NCI-H1048 (cell line): ENCODE measurements around the gene LNPEP.
"Not testable (repeated sequence)": the region's sequence is repeated elsewhere in the genome, so short reads cannot be mapped to it uniquely, and the experiment has no call there.

Experiments
- DNase-seq: peaks from one replicate; lab custom pipeline; 2025; lab: John Stamatoyannopoulos, UW

The LNPEP gene

DNA sequence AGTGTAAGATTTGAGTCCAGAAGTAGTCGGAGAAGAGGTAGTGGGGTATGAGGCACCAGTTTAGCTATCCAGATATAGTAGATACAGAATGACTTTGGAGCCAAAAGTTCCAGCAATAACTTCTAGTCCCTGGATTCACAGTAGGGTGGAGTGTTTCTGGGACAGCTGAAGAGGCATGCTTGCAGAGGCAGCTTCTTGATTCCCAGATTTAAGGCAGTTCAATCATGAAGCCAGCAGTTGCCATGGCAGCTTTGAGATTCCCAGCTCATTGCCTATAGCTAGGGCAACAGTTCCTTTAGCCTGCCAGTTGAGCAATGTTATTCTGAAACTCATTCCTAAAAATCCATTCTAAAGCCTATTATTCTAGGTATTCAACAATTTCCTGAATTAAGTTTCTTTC lies 127.4 kb downstream of the LNPEP start:
- DNase-seq: no peak

DNA sequence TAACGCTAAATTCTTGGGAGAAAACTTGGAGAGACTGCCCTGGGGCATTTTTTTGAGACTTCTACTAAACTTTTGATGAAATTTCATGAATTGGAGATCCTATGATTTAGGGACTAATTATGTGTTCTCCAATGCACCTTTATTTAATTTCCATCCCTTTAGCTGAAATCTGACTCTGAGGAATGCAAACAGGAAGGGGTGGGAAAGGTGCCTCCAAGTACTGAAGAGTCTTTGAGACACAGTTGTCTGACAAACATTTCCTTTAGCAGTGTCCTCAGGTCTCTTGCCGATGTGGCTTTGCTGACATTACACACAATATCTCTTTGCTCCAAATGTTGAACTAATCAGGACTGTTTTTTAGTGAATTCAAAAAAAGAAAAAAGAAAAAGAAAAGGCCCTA lies 129.6 kb downstream of the LNPEP start:
- DNase-seq: no peak

DNA sequence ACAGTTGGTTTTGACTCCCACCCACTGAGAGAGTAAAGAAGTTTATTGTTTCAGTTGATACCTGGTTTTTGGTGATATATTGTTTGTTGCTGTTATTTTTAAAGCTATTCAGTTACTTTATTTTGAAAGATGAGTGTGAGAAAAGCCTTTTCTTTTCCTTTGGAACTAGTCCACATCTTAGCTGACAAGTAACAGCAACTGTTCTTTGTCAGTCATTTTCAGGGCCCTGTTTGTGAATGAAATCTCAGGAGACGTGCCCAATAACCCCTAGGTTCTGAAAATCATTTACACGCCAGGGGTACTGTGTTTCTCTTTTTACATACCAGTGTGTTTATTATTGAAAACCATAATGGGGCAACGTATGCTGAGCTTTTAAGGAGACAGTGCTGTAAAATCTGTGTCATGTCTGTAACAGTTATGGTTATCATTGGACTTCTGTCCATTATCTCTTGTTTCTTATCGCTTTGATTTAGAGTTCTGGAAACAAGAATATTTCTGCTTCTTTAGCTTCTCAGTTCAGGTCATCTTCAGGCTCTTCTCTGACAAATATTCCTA lies 131.5 kb downstream of the LNPEP start:
- no peak for DNase-seq

DNA sequence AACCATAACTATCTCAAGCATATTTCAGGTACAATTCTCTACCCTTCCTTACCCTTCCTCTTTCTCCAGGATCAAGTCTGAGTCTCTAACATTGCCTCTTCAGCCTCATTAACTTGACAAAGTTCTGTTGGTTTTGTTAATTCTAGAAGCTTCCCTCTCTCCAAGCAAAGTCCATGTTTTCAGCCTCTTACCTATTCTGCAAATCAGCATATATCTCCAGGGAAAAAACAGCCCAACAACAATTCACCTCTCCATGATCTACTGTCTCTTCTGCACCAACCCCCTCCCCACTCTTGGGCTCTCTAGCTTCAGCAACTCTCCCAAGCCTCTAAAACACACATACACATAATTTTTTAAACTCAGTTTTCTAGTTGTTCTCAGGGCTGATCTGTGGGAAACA lies 134.4 kb downstream of the LNPEP start:
- no peak for DNase-seq

DNA sequence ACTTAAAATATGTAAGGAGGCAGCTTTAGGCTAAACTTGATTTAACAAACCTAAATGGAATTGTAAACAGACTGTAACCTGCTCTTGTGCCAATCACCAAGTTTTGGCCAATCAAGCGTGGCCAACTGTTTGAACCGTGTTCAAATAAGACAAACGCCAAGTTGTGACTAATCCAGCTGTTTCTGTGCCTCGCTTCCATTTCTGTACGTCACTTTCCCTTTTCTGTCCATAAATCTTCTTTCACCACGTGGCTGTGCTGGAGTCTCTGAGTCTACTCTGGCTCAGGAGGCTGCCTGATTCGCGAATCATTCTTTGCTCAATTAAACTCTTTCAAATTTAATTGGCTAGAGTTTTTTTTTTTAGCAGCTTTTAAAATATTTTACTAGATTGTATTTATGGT lies 135.2 kb downstream of the LNPEP start:
- DNase-seq: no peak

DNA sequence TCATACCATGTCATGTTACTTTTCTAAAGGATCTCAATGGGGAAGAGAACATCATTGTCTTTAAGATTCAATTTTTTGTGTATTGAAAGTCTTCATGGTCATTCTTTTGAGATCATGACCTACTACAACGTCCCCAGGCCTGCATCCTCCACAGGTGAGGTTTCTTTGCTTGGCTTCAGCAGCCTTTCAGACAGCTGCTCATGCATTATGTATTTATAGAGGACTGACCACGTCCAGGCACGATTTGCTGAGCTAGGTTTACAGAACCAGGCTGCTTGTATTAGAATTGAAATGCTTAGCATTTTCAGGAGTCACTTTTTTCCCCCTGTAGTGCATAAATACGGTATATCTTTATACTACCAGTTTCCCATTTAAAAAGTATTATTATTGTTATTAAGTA lies 136.1 kb downstream of the LNPEP start:
- no peak for DNase-seq

DNA sequence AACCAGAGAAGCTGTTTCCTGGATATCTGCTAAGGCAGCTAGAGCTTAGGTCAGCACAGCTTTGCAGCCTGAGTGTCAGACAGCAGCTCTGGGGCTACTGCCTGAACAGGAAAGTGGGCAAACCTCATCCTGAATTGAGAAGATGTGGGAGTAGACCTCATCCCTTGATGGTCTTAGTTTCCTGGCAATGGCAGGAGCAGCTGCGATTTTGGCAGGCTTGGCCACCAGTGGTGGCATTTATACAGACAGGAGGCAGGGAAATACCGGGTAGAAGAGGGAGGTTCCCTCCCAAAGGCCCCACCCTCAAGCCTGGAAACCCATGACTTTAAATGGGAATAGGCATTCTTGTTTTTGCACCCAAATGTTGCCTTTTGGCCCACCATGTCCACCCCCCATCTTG lies 136.8 kb downstream of the LNPEP start:
- DNase-seq: no peak

DNA sequence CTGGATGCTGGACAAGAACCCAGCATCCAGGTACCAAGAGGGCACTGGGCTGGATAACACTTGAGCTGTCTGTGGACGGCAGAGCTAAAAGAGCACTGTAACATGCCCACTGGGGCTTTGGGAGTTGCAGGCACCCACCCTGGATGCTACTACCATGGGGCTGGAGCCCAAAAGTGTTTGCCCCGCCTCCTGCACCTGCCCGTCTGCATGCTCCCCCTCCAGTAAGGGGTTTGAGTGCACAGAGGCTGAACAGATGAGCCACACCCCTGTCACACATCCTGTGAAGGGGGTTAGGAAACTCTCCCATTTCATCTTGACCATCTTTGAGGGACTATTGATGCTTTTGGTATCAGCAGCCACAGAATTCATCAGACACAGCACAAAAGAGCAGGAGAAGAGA lies 137.5 kb downstream of the LNPEP start:
- no peak for DNase-seq

DNA sequence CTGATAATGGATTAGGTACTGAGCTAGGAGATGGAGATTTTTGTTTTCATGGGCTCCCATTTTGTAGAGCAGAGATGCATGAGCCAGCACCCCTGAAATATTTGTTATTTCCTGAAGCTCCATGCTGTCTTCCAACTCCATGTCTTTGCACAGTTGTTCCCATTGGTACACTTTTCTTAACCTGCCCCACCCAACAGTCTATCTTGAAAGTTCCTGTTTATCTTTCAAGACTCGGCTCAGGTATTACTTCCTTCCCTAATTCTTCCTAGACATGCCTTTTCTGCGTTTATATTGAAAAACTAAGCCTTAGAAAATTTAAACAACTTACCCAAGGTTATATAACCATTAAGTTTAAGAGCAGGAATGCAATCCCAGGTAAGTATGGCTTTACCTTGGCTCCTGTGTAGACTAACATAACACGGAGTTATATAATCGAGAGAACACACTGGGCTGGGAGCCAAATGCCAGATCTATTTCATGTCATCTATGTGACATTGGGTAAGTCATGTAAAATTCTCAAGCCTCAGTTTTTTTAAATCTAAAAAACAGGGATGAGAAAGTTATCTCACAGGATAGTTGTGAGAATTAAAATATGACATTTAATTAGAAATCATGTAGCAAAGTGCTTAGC lies 139.1 kb downstream of the LNPEP start:
- DNase-seq: no peak

DNA sequence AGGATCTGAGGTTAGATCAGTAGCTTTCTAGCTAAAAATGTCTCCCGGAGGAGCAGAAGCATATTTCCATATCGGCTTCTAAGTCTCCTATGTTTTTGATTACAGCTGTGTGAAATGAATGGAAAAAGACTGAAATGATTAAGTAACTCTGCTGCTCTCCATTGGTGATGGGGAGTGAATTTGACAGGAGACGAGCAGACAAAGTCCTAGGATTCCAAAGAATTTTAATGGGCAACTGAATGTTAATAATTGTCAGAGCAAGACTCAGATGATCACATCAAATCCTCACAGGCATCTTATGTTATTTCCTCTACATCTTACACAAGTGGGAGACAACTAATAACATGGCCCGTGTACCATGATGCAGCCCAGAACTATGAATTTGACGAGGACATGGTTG lies 139.8 kb downstream of the LNPEP start:
- no peak for DNase-seq

DNA sequence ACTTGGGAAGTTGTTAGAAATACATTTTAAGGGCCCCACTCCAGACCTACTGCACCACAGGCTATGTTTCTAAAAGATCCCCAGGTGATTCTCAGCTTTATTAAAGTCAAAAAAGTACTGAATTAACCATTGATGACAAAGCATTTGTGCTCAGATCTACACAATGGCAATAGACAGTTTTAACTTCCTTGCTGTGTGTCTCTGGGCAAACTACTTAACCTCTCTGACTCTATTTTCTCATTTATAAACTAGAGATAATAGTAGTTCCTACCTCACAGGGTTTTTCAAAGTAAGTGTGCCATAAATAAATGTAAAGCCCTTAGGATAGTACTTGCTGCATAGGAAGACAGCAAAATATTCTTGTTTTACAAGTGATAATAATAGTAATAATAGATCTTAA lies 140.2 kb downstream of the LNPEP start:
- DNase-seq: no peak

DNA sequence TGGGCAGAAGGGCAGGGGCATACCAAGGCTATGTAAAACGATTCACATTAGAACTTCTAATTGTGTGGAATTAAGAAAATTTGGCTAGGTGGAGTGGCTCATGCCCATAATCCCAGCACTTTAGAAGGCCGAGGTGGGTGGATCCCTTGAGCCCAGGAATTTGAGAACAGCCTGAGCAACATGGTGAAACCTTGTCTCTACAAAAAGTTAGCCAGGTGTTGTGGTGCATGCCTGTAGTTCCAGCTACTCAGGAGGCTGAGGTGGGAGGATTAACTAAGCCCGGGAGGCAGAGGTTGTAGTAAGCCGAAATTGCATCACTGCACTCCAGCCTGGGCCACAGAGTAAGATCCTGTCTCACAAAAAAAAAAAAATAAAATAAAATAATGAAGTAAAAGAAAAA lies 141.4 kb downstream of the LNPEP start:
- no peak for DNase-seq

DNA sequence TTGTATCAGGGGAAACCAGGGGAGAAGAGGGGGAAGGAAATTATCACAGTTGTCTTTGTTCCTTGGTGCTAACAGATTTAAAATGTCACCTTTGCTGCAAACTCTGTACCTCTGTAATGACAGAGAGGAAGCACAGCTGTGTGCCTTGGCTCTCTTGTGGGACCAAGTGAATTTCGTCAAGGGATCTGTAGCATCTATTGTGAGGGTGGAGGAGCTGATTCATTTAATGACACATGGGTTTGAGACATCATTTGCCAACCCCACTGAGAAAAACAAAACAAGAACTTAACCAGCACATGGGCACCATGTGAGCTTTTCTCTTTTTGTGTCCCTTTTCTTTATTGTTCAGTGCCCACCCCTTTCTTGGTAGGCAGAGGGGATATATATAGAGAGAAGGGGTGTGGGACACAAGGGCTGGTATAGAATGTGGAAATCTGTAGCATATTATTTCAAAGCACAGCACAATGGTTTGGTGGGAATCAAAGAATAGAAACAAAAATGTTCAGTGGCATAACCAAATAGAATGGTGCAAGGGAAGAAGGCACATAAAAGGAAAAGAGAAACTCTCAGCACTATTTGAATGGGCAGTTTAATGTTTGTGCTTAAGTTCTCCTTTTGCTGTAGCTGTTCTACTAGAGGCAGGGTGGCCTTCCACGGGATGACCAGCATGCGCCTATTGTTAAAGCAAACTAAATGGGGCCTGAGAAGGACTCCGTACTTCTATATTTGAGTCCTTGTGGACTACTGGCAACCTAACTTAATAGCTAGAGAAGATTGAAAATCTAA lies 143.3 kb downstream of the LNPEP start:
- no peak for DNase-seq

DNA sequence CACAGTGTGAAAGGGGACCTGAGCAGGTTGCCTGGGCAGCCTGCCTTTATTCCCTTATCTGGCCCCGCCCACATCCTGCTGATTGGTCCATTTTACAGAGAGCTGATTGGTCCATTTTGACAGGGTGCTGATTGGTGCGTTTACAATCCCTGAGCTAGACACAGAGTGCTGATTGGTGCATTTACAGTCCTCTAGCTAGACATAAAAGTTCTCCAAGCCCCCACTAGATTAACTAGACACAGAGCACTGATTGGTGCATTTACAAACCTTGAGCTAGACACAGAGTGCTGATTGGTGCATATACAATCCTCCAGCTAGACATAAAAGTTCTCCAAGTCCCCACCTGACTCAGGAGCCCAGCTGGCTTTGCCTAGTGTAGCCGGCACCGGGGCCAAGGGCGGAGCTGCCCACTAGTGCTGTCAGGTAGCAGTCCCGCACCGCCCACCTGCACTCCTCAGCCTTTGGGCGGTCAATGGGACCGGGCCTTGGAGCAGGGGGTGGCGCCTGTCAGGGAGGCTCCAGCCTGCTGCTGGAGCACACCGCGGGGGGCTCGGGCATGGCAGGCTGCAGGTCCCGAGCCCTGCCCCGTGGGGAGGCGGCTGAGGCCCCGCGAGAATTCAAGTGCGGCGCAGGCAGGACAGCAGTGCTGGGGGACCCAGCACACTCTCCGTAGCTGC lies 149.0 kb downstream of the LNPEP start:
- not testable (repeated sequence) for DNase-seq

DNA sequence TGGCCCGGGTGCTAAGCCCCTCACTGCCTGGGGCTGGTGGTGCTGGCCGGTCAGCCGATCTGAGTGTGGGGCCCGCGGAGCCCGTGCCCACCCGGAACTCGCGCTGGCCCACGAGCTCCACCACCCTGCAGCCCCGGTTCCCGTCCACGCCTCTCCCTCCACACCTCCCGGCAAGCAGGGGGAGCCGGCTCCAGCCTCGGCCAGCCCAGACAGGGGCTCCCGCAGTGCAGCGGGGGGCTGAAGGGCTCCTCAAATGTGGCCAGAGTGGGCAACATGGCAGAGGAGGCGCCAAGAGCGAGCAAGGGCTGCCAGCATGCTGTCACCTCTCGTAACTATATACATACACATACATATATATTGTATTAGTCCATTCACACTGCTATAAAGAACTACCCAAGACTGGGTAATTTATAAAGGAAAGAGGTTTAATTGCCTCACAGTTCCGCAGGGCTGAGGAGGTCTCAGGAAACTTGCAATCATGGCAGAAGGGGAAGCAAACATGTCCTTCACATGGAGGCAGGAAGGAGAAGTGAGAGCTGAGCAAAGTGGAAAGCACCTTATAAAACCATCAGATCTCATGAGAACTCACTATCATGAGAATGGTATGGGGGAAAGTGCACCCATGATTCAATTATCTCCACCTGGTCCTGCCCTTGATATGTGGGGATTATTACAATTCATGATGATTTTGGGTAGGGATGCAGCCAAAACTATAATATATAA lies 149.7 kb downstream of the LNPEP start:
- no peak for DNase-seq
